AG10803 (cell line): Measurements from ENCODE around the gene ARPP21.
"Not testable (repeated sequence)": the region's sequence is repeated elsewhere in the genome, so short reads cannot be mapped to it uniquely, and the experiment has no call there.

Source experiments
- DNase-seq: peaks from one replicate; pipeline ENCODE4 v3.0.0; 2010; ENCODE audit warnings: low read depth
- H3K4me3 ChIP-seq: 2 replicates; pipeline ENCODE4 v1.5.1; 2011; ENCODE audit warnings: mild to moderate bottlenecking, low read length, control low read depth
- CTCF ChIP-seq: conservative IDR thresholded peaks from 2 replicates; pipeline ENCODE4 v1.5.1; 2011; ENCODE audit warnings: mild to moderate bottlenecking, low read length, control low read depth, inconsistent platforms

Gene ARPP21

DNA sequence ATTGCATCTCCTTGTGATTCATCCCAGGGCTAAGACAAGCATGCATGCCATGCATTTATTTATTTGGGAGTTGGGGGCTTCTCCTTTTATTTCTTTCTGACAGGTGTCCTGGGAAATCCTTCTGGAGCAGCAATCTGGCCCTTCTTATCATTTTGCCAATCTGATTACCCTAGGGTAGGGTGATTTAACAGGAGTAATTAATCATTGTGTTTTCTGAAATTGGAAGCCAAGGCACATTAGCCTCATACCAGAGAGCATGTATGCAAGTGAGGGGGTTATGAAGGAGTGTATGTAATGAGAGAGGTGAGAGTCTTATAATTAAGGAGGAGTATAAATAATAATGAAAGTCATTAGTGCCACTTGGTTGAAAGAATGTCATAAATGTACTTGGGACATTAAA, 37.4 kb upstream of the ARPP21 start:
- H3K4me3 ChIP-seq = no peak overlapping the region
- DNase-seq = no peak
- TF ChIP-seq CTCF = no peak

GRCh38 chr3:35602395-35602936, 36.9 kb upstream of the ARPP21 start:
- DNase-seq = no peak
- no peak overlapping the region for H3K4me3 ChIP-seq
- TF ChIP-seq CTCF = no peak

GRCh38 chr3:35616346-35616745, 23.0 kb upstream of the ARPP21 start:
- no peak overlapping the region for H3K4me3 ChIP-seq
- no peak for TF ChIP-seq CTCF
- DNase-seq = no peak

DNA sequence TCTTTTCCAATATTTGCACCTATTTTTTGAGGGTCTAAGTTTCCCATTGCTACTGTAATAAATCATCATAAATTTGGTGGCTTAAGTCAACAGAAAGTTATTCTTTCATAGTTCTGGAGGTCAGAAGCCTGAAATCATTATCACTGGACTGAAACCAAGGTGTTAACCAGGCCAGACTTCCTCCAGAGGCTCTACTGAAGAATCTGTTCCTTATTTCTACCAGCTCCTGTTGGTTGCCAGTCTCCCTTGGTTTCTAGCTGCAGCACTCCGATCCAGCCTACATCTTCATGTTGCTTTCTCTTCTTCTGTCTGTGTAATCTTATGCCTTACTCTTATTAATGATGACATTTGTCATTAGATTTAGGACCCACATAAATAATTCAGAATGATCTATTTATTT, 22.0 kb upstream of the ARPP21 start:
- DNase-seq = no peak
- TF ChIP-seq CTCF = no peak
- no peak overlapping the region for H3K4me3 ChIP-seq

- not testable (repeated sequence) for H3K4me3 ChIP-seq, DNase-seq
Measured at GRCh38 chr3:35620238-35620637, 19.1 kb upstream of the ARPP21 start.

DNA sequence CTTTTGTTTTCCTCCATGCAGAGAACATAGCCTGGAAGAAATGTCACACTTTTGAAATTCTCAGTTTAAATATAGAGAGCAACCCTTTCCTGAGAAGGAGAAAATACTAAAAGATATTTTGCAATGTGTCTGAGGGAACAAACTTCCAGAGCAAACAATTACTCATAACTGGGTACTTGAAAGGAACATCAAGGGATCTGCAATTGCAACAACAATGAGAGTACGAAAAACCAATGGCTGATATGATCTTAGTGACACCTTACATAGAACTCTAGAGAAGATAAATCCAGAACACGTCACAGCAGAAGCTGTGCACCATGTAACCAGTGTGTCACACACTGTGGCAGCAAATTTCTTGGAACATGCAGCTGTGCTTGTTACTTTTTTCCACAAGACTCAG, 14.6 kb upstream of the ARPP21 start:
- no peak for DNase-seq
- TF ChIP-seq CTCF = no peak
- H3K4me3 ChIP-seq = no peak overlapping the region

GRCh38 chr3:35633332-35634124, 5.8 kb upstream of the ARPP21 start:
- no peak overlapping the region for H3K4me3 ChIP-seq
- no peak for DNase-seq
- TF ChIP-seq CTCF = no peak

- no peak overlapping the region for H3K4me3 ChIP-seq
- TF ChIP-seq CTCF = no peak
- no peak for DNase-seq
Measured at GRCh38 chr3:35635407-35635806, 3.9 kb upstream of the ARPP21 start.
